NK-92 treated with Interleukin-12 subunit alpha and Interleukin-12 subunit beta, amount 100 ng/mL, for 24 hours (cell line): Measurements from ENCODE around the gene PDGFRB.
A peak's percentile ranks its signal among the peaks of the same experiment; 100 is the strongest.

Source experiments
- DNase-seq: peaks from one replicate; lab custom pipeline; 2025; lab: John Stamatoyannopoulos, UW

The PDGFRB gene

GRCh38 chr5:150155258-150156026 lies at the start of gene PDGFRB:
Gene PDGFRB (minus strand): TSS chr5:150155845. CDS start chr5:150137047, 18,798 bp downstream.
- DNase-seq: peak; percentile 82

GRCh38 chr5:150204590-150204960 lies 48.9 kb upstream of the PDGFRB start:
- no peak for DNase-seq

GRCh38 chr5:150203832-150204589 lies 48.4 kb upstream of the PDGFRB start:
- no peak for DNase-seq

- DNase-seq: no peak
Observed at GRCh38 chr5:150202501-150202900, 46.9 kb upstream of the PDGFRB start.

- no peak for DNase-seq
Observed at GRCh38 chr5:150197476-150197875, 41.8 kb upstream of the PDGFRB start.

GRCh38 chr5:150196986-150197385 lies 41.3 kb upstream of the PDGFRB start:
- no peak for DNase-seq

- DNase-seq: no peak
Observed at GRCh38 chr5:150196514-150196913, 40.9 kb upstream of the PDGFRB start.

- DNase-seq: no peak
Observed at GRCh38 chr5:150195736-150196485, 40.3 kb upstream of the PDGFRB start.

DNA sequence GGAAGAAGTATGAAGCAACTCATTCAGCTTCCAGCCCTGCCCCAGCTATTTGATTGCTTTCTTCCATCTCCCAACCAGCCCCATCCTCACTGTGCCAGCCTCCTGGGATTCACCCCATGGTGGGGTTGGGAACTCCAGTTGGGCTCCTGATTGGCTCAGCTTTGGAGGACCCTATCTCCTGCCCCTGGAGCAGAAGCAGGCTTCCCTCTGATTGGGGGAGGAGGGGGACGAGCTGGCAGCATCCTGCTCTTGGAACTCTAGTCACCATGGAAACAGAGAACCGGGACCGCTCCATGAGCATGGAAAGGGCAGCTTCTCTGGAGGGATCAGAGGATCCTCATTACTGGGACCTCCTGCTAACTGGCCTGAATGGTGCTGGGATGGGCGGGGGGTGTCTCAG lies 36.8 kb upstream of the PDGFRB start:
- DNase-seq: no peak

GRCh38 chr5:150190987-150191386 lies 35.3 kb upstream of the PDGFRB start:
- no peak for DNase-seq

GRCh38 chr5:150190503-150190979 lies 34.9 kb upstream of the PDGFRB start:
- DNase-seq: no peak

DNA sequence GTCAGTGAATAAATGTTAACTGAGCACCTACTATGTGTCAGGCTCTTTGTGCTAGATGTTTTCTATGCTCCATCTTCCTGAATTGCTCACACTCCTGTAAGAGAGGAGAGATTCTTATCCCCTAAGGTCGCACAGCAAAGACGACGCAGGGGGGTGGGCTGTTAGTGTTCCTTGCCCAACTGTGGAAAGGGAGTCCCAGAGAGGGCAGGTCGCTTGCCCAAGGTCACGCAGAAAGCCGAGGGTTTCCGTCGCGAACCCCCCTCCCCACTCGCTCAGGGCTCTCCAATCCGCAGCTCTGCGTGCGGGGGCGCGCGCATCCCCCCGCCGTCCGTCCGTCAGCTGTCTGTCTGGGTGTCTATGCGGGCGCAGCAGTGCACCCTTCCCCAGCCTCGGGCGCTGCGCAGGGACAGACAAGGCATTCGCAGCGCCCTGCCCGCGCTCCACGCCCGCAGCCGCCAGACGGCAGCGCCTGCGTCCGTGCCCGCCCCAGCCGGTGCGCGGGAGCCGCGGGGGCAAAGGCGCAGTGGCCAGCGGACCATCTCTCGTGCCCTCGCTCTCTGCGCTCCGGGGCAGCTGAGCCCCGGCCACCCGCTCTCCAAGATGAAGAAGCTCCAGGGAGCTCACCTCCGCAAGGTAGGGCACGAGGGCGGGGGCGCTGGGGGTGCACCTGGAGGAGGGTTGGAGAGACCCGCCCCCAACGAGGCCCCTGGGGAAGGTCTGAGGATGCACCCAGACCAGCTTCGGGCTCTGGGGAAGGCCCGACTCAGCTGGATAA lies 34.3 kb upstream of the PDGFRB start, which contains the start of gene SLC6A7:
SLC6A7 (plus strand) TSS at position 335 of the 775 bp plus-strand sequence; CDS start at position 601, 266 bp downstream.
- DNase-seq: no peak

DNA sequence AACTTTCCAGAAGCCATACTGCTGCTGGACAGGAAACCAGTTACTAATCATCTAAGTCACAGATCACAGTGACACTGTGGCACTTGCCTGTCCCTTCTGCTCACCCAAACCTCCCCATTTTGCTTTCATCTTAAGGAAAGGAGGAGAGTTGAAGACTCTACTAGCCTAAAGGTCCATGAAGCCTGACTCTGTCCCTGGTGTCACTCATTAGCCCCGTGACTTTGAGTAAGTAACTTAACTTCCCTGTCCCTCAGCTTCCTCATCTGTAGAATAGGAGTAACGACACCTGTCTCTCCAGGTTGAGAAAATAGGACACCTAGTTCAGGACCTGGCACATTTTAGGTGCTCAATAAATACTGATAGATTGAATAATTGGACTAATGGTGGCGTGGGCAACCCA lies 33.7 kb upstream of the PDGFRB start:
- no peak for DNase-seq

- no peak for DNase-seq
Observed at GRCh38 chr5:150188146-150188842, 32.6 kb upstream of the PDGFRB start.

DNA sequence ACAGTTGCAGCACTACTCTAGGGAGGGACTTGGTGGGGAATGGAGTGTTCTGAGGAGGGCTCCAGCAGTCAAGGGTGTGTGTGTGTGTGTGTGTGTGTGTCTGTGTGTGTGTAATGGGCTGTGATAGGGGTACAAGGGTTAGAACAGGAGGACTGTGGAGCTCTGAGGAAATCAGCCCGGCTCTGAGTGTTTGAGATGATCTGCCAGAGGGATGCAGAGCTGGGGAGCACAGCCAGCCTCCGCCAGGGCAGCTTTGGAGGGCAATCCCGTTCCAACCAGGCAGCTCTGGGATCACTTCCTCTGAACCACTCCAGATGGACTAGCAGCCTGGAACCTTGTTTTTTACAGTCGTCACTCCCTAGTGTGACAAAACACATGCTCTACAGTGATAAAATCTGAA lies 31.3 kb upstream of the PDGFRB start:
- DNase-seq: no peak

DNA sequence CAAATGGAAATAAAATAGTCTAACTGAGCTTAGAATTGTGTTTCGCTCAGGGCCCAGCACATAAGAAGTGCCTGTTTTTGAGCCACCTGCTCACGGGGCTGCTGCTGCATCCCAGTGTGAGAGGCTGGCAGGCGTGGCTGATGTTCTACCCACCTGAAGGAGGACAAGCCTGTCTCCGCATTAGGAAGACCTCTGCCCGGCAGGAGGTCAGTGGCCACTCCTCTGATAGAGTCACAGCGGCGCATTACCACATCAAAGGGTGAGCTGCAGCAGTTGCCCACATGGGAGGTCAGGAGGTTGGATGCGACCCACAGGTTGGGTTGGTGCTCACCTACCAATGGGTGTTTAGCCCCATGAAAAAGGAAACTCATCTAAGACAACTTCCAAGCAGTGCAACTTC lies 30.5 kb upstream of the PDGFRB start:
- DNase-seq: no peak

DNA sequence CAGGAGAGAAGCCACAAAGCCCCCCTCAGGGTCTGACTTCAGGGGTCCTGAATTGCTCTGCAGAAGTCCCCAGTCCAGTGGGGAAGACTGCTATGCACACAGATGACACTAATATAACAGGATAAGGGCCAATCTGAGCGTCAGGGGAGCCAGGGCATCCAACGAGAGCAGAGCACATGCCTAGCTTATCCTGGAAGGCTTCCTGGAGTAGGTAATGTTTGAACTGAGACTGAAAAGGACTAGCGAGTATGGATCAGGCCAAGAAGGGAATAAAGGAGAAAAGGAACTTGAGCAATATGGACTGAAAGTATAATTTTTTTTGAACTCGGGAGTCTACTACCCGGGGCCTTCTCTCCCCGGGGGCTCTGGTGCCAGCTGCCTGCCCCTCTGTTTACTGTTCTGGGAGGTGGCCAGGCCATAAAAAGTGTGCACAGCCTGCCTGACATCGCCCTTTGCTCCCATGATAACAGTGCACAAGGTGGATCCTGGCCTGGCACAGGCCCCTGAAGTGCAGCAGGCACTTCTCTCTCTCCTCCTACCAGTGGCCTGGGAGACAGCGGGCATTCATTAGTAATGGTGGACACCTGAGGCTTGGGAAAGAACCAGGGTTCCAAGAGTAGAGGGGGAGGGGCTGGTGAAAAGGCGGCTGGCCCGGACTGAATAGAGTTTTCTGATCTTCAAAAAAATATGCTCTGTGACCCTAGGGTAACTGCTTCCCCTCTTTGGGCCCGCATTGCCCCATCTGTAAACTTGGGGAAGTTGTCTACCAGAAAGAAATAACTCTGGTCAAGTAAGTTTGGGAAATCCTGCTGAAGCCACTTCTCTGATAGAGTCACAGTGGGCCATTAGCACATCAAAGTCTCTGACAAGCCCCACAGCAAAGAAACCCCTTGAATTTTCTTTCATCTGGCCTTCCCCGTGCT lies 29.6 kb upstream of the PDGFRB start:
- DNase-seq: no peak

DNA sequence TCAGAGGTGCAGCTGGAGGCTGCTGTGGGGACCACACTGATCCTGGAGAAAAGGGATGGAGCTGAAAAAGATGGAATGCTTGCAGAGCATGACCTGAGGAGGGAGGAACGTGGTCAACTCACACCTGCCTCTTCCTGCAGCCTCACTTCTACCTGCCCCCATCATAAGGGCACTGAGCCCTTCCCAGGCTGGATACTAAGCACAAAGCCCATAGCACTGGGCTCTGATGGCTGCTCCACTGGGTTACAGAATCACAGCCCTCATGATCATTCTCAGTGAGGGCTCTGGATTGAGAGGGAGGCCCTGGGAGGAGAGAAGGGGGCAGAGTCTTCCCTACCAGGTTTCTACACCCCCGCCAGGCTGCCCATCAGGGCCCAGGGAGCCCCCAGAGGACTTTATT lies 28.4 kb upstream of the PDGFRB start:
- no peak for DNase-seq

DNA sequence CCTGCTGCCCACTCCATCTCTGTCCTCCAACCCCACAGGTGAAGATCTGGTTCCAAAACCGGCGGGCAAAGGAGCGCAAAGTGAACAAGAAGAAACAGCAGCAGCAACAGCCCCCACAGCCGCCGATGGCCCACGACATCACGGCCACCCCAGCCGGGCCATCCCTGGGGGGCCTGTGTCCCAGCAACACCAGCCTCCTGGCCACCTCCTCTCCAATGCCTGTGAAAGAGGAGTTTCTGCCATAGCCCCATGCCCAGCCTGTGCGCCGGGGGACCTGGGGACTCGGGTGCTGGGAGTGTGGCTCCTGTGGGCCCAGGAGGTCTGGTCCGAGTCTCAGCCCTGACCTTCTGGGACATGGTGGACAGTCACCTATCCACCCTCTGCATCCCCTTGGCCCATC lies 27.8 kb upstream of the PDGFRB start:
- DNase-seq: no peak

DNA sequence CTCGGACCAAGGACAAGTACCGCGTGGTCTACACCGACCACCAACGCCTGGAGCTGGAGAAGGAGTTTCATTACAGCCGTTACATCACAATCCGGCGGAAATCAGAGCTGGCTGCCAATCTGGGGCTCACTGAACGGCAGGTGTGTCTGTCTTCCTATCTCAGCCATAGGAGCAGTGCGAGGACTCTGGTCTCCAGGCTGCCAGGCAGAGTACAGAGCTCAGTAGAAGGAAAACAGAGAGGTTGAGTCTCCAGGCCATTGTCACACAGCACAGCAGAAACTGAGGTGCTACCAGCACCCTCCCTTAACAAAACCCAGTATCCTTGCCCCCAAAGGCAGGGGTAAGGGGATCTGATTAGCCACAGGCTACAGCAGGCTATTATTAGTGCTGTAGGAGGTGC lies 27.1 kb upstream of the PDGFRB start:
- DNase-seq: no peak
